GM10266 (cell line): ENCODE results near the gene SPAG17.
"Not testable (repeated sequence)": the region's sequence is repeated elsewhere in the genome, so short reads cannot be mapped to it uniquely, and the experiment has no call there.

Experiments used
- DNase-seq: peaks from one replicate; pipeline ENCODE4 v3.0.0; 2012; ENCODE audit errors: extremely low spot score
- TF ChIP-seq, protein P1 (sequence below): IDR thresholded peaks from 2 replicates; pipeline ENCODE4 v1.5.1; 2012; ENCODE audit warnings: mild to moderate bottlenecking, low read depth; ENCODE audit not compliant: control insufficient read depth, insufficient read depth; ENCODE audit errors: missing control alignments

Gene SPAG17

DNA sequence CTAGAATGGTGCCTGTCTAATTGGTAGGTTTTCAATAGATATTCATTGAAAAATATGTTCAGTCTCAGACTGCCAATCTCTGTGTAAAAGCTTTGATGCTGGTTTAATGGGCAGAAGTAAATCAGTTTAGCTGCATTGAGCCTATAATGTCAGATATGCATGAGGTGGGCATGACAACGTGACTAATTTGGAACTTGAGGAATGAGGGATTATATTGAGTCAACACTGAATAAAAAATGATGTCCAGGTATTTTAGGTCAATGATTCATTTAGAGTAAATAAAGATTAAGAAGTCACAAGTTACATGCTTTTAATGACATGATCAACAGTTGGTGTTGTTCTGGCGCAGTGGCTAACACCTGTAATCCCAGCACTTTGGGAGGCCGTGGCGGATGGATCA is 252.5 kb downstream of the SPAG17 start:
- DNase-seq = no peak
- TF ChIP-seq, protein P1, sequence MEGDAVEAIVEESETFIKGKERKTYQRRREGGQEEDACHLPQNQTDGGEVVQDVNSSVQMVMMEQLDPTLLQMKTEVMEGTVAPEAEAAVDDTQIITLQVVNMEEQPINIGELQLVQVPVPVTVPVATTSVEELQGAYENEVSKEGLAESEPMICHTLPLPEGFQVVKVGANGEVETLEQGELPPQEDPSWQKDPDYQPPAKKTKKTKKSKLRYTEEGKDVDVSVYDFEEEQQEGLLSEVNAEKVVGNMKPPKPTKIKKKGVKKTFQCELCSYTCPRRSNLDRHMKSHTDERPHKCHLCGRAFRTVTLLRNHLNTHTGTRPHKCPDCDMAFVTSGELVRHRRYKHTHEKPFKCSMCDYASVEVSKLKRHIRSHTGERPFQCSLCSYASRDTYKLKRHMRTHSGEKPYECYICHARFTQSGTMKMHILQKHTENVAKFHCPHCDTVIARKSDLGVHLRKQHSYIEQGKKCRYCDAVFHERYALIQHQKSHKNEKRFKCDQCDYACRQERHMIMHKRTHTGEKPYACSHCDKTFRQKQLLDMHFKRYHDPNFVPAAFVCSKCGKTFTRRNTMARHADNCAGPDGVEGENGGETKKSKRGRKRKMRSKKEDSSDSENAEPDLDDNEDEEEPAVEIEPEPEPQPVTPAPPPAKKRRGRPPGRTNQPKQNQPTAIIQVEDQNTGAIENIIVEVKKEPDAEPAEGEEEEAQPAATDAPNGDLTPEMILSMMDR = no peak

DNA sequence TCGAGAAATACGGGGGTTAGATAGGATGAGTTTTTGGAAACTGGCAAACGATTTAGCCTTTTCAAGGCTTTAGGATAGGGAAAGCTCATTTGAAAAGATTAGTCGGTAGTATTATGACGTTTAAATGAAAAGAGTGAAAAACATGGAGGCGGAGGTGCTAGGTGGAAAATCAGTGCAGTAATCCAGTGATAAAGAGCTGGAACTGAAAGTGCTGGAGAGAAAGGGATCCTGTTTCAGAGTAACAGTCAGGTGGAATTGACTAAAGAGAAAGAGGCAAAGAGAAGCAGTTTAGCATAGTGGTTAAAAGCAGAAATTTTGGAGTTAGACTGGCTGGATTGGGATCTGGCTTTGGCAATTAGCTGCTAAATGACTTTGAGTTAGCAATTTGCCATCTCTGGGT is 254.5 kb downstream of the SPAG17 start:
- TF ChIP-seq, protein P1 = no peak
- no peak for DNase-seq

DNA sequence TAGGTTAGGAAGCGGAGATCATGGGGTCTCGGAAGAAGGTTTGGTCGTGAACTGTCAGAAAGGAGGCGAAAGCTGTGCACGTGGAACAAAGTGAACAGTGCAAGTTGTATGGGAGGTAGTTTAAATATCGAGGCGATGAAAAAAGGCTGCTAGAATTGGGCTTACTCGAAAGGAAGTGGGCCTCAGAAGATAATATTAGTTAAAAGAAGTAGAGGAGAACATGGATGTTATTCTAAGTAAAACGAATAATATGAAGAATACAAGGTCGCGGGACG is 254.9 kb downstream of the SPAG17 start:
- TF ChIP-seq, protein P1 = no peak
- no peak for DNase-seq

DNA sequence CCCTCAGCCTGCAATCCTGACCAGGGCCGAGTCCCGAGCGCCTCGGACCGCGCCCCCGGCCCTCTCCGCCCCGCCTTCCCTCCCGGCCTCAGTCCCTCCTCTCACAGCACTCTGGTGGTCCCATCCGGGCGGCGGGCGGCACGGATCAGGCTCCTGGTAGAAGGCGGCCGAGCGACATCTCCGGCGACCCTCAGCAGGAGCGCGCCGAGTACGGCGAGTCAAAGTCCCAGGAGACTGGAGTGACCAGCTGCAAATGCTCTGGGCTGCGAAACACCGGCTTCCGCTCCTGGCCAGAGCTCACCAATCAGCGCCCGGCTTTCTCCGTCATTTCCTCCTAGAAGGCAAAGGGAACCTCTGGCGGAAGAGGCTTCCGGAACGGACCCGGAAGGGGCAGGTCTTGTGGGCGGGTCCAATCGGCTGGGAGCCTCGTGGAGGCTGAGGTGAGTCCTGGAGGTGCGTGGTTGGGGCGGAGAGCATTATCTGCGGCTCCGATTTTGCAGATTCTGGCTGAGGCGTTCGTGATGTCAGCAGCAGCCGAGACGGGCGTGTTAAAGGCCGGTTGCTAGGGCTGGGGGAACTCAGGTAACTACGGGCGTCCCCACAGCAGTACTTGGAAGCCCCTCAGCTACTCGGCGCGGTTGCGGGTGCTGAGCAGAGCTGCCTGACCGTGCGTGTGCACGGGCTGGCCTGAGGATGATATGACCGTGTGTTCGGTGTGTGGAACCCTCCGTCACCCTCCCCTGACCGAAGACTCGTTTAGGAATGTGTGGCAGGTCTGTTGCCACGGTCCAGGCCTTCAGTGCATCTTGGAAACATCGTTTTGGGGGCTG is 255.5 kb downstream of the SPAG17 start, which contains the start of the genes GDAP2 and WDR3:
Gene GDAP2, minus strand, starts transcription at position 279 of the 830 bp plus-strand sequence. CDS start 9,264 bp downstream, outside the sequence.
Gene WDR3, plus strand, starts transcription at position 397 of the 830 bp plus-strand sequence. CDS start 3,581 bp downstream, outside the sequence.
- TF ChIP-seq, protein P1 = no peak
- peak; percentile 85 for DNase-seq

DNA sequence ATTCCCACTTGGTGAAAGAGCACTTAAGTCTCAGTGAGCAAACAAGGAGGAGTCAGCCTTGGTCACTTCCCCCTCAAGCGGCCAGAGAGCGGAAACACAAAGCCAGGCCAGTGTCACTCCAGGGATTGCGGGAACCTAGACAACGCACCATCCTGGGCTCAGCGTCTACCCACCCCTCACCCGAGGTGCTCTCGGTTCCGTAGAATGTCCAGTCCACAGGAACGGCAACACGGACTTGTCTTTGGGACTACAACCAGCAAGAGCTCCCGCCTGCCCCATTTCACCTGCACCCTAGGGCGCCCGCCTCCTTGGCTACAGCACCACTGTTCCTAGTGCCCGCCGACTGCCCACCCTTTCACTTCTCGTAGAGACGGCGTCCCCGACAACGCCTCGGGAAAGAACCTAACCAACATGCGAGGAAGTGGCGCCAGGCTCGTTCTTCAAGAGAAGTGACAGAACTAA is 256.1 kb downstream of the SPAG17 start:
- TF ChIP-seq, protein P1 = no peak
- DNase-seq = peak; percentile 27

DNA sequence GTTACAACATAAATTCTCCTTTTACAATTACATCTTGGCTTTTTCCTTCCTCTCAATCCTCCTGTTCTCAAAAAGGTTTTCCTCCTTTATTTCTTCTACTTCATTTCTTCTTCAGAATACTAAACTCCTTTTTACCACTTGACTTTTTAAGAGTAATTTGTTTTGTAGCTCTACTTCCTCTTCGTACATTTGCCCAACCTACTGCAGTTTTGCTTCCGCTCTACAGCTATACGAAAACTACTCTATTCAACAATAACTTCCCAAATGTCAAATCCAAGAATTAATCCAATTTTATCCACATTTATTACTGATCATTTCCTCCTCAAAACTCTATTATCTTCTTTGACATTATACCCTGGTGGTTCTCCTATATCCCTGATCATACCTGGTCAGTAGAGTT is 259.0 kb downstream of the SPAG17 start:
- TF ChIP-seq, protein P1 = no peak

DNA sequence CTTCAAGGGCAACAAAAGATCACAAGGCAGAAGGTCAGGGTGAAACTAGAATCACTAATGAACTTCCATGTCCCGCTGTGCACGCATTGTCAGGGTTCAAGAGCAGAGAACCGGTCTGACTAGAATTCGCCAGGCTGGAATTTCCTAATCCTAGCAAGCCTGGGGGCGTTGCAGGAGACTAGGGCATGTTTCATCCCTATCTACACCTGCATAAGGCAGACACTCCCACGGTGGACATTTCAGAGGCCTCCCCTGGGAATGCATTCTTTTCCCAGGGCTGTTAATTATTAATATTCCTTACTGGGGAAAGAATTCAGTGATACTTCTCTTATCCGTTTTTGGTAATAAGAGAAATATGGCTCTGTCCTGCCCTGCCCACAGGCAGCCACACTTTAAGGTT is 262.3 kb downstream of the SPAG17 start:
- DNase-seq = not testable (repeated sequence)

More for the DNA sequence above, 259.0 kb downstream of the SPAG17 start:
- no peak for DNase-seq
